WI38 (cell line): ENCODE data around the gene TRIM59.

Experiments
- H3K4me3 ChIP-seq: 2 replicates; pipeline ENCODE4 v1.5.1; 2011; ENCODE audit warnings: low read depth, mild to moderate bottlenecking, control low read depth, low read length
- TF ChIP-seq, protein P1 (sequence below): IDR thresholded peaks from 2 replicates; pipeline ENCODE4 v1.5.1; 2012; ENCODE audit warnings: low read depth, mild to moderate bottlenecking, control low read depth, low read length

TRIM59 gene

GRCh38 chr3:160435747-160436146 is 13.8 kb downstream of the TRIM59 start:
- TF ChIP-seq, protein P1, sequence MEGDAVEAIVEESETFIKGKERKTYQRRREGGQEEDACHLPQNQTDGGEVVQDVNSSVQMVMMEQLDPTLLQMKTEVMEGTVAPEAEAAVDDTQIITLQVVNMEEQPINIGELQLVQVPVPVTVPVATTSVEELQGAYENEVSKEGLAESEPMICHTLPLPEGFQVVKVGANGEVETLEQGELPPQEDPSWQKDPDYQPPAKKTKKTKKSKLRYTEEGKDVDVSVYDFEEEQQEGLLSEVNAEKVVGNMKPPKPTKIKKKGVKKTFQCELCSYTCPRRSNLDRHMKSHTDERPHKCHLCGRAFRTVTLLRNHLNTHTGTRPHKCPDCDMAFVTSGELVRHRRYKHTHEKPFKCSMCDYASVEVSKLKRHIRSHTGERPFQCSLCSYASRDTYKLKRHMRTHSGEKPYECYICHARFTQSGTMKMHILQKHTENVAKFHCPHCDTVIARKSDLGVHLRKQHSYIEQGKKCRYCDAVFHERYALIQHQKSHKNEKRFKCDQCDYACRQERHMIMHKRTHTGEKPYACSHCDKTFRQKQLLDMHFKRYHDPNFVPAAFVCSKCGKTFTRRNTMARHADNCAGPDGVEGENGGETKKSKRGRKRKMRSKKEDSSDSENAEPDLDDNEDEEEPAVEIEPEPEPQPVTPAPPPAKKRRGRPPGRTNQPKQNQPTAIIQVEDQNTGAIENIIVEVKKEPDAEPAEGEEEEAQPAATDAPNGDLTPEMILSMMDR: no peak

DNA sequence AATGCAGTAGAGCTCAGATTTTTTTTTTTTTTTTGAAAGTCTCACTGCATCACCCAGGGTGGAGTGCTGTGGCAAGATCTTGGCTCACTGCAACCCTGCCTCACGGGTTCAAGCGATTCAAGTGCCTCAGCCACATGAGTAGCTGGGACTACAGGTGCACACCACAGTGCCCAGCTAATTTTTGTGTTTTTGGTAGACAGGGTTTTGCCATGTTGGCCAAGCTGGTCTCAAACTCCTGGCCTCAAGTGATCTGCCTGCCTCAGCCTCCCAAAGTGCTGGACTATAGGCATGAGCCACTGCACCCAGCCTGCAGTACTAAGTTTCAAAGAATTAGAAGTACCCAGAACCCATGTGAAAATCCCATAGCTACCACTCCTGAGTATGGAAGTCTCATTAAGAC is 14.5 kb downstream of the TRIM59 start:
- TF ChIP-seq, protein P1: no peak
- no peak overlapping the region for H3K4me3 ChIP-seq

More at GRCh38 chr3:160435747-160436146, 13.8 kb downstream of the TRIM59 start:
- no peak overlapping the region for H3K4me3 ChIP-seq

DNA sequence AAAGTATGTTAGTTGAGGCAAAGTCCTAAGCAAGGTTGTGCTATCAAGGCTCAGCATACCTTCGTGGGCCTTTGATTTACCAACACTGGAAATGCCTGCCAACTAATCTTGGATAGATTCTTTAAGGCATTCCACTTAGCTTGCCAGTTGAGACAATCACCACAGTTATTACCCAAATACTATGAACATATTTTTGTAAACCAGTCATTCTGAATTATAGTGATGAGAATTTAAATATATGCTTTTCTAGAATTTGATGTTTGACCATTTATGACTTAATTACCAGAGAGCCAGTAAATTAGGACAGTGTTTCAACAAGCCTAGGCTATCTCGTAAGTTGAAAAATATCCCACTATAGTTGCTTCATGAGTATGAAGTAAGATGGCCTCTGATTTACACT is 15.5 kb downstream of the TRIM59 start:
- TF ChIP-seq, protein P1: no peak
- no peak overlapping the region for H3K4me3 ChIP-seq

DNA sequence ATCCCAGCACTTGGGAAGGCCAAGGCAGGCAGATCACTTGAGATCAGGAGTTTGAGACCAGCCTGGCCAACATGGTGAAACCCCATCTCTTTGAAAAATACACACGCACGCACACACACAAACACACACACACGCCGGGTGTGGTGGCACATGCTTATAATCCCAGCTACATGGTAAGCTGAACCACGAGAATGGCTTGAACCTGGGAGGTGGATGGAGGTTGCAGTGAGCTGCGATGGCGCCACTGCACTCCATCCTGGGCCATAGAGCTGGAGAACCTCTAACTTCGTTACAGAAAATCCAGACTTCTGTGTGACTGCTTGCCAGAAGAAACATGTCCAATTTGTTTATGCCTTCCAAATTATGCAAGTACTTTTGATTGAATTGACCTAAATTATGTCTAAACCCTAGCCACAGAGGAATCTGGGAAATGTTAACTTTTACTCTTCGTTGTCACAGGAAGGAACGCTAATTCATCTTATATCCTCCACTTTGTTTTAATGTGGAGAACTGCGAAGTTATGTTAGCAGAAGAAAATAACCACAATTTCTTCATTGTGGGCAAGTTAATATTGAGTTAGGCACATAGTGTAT is 21.7 kb downstream of the TRIM59 start:
- TF ChIP-seq, protein P1: no peak
- no peak overlapping the region for H3K4me3 ChIP-seq

- no peak overlapping the region for H3K4me3 ChIP-seq
- TF ChIP-seq, protein P1: no peak
Observed at GRCh38 chr3:160417311-160417710, 32.3 kb downstream of the TRIM59 start.

DNA sequence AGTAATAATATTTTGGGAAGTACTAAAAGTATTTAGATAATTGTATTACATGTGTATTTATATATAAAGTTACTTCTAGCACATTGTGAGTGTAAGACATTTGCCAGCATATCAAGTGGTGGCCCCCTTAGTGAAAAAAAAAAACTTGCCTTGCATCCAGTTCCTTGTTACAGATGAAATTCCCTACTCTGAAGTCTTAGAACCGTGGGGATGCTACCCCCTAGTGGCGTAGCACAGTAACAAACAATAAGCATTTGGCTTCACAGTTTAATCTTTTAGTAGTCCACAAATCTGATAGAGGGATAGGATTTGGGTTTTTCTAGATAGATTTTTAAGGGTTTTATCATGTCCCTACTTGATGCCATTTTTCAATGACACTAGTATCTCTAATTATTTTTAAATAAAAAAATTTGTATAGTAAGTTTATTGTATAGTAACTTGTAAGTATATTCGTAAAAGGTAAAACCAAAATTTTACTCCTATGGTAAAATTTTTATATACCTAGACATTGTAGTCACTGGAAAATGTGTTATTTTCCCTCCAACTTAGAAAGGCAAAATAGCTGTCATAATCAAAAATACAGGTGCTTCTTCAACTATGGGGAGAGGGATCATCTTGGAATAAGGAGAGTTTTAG is 35.9 kb downstream of the TRIM59 start:
- TF ChIP-seq, protein P1: peak; percentile 63
- no peak overlapping the region for H3K4me3 ChIP-seq

GRCh38 chr3:160412477-160412876 is 37.1 kb downstream of the TRIM59 start:
- TF ChIP-seq, protein P1: no peak

More at GRCh38 chr3:160412477-160412876, 37.1 kb downstream of the TRIM59 start:
- H3K4me3 ChIP-seq: no peak overlapping the region
